ENCODE results near the gene MAGI2.
"Not testable (repeated sequence)": the region's sequence is repeated elsewhere in the genome, so short reads cannot be mapped to it uniquely, and the experiment has no call there.

MAGI2 gene

DNA sequence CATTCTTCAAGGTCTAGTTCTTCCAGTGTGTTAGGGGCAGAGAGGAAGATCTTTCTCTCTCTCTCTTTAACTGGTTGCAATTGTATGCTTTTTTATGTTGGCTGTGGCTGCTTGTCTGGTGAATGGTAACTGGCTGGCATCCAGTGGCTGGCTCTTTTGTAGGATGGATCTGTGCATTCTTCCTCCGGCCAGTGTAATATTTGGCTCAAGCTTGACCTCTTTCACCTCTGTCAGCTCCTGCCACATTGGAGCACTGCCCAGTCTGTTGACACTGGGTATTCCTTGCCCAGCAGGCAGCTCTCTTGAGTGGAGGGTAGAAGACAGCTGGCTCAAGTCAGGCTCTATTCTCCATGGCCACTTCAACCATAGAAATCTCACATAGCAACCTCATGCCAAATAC lies 1126.6 kb downstream of the MAGI2 start:
- no peak for DNase-seq

DNA sequence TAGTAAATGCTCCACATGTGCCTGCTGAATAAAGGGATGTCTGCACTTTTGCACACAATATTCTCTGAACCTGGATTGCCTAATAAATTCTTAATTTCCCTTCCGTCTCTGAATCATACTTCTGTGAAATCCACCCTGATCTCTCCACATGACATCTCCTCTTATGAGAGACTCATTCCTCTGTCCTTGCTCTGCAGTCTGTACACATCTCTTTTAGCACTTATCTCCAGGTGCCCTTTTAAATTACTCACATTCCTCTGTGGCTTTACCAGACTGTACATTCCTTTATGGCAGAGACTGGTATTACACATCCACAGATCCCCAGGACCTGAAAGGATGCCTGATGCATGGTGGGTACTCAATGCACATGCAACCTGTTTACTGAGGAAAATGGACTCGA lies 1127.3 kb downstream of the MAGI2 start:
- DNase-seq: no peak

DNA sequence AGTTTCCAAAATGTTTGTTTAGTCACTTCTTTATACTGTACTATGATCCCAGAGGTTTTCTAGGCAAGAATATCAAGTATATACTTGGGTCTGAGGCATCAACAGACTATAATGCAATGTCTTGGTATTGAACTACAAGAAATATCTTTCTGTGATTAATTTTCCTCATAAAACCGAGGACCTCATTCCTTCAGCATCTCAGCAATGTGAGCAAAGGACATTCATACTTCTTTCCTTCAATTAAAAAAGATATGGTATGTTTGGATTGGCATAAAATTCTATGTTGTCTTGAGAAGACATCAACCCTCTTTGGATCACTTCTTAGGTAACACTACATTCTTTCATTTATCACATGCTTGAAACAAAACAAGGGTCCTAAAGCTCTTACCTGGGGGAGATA lies 1130.3 kb downstream of the MAGI2 start:
- no peak for DNase-seq

DNA sequence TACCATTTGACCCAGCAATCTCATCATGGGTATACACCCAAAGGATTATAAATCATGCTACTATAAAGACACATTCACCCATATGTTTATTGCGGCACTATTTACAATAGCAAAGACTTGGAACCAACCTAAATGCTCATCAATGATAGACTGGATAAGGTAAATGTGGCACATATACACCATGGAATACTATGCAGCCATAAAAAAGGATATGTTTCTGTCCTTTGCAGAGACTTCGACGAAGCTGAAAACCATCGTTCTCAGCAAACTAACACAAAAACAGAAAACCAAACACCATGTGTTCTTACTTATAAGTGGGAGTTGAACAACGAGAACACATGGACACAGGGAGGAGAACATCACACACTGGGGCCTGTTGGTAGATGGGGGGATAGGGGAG lies 1131.2 kb downstream of the MAGI2 start:
- DNase-seq: not testable (repeated sequence)

DNA sequence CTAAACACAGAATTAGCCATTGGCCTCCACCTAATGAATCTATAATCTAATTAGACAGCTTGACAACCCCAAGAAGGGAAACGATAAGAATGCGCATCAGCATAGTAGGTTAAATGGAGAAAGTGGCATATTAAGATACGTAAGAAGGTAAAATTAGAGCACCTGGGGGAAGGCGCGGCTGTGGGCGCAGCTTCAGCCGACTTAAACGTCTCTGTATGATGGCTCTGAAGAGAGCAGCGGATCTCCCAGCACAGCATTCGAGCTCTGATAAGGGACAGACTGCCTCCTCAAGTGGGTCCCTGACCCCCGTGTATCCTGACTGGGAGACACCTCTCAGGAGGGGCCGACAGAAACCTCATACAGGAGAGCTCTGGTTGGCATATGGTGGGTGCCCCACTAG lies 1136.1 kb downstream of the MAGI2 start:
- no peak for DNase-seq

DNA sequence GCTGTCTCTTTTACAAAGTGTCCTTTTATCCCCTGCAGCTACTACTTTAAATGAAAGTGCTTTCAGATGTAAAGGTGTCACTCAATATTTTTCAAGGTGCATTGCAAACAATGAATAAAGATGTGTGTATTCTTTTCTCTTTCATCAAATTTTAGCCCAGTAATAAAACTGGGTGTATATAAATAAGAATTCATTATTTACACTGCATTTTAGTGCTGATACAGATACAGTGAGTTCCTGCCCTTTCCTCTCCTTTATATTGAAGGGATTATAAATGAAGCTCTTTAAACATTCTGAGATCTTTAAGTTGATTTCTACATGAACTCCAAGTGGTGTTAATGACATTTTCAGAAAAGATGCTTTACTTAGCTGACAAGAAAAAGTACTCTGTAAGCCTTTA lies 1137.4 kb downstream of the MAGI2 start:
- no peak for DNase-seq

DNA sequence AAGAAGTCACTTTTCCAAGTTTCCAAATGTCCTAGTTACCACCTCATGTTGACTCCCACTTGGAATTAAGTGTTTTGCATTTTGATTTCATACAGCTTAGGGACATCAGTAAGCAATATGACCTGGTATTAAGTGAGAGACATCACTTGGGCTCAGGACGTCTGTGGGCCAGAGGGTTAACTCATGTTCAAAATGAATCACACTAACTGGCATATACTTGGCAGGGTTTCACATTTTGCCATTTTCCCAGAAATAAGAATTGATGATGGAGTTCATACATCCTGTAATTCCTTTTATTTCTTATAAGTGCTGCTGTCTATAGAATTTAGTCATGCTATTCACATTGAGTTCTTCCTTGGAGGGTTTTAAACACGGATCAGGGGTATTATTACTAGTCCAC lies 1138.3 kb downstream of the MAGI2 start:
- DNase-seq: no peak

DNA sequence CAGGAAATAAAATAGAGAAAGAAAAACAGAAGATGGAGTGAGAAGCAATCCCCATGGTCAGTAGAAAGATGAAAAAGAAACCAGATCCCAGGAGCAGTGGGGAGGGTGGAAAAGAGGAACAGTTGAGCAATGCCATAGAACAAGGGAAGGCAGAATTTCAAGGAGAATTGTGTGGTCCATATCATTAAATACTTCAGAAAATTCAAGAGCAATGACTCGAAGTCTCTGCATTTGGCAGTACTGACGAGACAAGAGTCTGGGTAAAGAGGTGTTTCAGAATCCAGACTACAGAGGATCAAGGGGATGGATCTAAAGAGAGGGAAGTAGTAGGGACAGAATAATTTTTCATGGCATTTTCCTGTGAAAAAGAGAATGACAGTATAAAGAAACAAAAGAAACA lies 1142.3 kb downstream of the MAGI2 start:
- DNase-seq: no peak

DNA sequence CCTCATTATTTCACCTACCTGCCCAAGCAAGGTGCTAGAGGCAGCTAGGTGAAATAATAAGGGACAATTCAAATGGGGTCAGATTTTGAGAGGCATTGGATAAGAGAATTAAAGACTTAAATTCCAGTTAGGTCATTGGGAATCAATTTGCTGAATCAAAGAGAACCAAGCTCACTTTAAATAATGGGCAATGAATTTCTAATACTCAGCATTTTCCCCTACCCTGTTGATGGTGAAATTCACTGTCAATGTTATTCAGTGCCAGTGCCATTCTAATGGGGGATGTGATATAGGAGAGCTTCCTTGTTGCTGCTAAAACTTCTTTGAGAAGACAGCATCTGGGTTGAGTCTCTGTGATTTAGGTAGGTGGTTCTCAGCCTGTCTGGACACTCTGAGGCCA lies 1145.6 kb downstream of the MAGI2 start:
- DNase-seq: no peak

DNA sequence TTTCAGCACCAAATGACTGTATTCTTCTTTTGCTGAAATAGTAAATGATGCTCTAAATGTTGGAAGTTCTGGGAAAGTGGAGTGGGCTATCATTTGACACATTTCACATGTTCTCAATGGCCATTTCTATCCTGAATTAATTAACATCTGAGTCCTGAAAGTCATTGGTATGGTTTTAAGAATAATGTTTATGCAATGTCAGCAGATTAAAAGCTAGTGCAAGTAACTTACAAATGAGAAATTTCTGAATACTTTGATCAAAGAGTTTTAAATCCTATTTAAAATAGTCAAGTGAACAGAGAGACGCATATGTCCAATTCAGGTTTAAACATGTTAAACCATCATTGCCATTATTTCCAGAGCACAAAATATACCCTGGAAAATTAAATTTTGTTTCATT lies 1146.8 kb downstream of the MAGI2 start:
- DNase-seq: no peak

DNA sequence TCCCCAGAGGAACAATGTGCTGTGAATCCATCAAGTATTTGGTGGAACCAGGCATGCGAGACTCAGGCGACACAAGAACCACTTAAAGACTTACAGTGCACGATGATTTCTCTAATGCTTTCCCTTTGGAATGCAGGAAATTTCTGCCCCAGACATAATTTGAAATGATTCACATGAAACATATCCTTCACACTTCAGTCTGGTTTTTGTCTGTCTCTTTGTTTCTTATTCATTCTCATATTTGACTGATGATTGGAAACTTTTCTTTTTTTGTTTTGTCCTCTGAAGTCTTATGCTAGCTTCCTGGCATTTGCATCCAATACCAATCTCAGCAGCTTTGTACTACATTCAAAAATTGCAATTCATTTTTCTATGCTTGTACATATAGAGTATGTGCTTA lies 1152.1 kb downstream of the MAGI2 start:
- no peak for DNase-seq

DNA sequence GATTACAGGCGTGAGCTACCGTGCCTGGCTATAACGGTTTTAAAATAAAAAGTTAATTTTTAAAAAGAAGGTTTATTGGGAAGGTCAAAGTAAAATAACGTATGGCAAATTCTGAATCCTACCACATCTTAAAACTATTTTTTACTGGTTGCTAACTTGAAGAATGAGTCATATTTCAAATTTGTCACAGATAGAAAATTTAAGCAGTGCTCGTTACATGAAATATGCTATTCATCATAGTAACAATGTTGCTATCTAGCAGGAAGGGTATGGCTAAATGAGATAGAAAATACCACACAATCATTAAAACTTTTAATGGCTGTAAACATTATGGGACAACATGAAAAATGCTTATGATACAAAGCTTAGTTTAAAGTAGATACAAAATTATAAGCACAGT lies 1154.4 kb downstream of the MAGI2 start:
- DNase-seq: no peak

DNA sequence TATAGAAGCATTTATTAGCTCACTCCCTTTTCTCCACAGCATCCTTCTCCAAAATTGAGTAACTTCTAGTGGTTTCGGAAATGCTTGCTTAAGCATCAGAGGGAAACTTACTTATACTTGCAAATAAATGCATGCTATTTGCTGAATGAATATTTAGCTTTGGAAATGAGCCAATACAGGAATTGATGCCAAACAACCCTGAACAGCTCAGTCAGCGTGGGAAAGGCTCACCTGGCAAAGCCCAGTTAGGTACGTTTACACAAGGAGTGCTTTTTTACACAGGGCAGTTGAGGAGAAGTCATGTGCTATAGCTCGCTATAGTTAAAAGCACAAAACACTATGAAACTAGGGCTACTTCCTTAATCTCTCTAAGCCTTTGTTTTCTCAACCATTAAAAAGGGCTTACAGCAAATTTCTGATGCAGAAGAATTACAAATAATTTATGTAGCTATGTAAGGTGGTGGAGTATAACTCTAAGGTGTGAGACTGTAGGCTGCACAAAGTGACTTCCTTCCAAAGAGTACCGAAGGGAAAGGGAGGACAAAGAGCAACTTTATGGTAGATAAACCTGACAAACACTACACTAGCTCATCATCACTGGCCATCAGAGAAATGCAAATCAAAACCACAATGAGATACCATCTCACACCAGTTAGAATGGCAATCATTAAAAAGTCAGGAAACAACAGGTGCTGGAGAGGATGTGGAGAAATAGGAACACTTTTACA lies 1156.7 kb downstream of the MAGI2 start:
- no peak for DNase-seq

DNA sequence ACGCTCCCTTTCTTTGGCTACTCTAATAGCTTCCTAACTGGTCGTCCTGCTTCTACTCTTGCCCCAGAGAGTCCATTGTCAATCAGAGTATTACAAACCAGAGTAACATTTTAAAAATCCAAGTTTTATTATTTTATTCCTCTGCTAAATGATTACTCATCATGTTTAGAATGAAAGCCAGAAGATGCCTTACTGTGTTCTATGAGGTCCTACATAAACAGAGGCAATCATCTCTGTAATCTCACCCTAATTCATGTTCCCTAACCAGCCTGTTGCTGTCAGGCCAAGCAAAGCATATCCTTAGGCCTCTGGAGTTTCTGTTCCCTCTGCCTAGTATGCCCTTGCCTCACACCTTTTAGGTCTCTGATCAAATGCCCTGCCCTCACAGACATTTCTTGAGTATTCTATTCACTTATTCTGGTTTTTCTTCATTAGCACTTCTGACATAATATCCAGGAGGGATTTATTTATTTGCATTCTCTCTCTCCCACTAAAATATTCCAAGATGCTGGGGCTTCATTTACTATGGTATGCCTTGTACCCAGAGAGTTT lies 1157.3 kb downstream of the MAGI2 start:
- DNase-seq: no peak

DNA sequence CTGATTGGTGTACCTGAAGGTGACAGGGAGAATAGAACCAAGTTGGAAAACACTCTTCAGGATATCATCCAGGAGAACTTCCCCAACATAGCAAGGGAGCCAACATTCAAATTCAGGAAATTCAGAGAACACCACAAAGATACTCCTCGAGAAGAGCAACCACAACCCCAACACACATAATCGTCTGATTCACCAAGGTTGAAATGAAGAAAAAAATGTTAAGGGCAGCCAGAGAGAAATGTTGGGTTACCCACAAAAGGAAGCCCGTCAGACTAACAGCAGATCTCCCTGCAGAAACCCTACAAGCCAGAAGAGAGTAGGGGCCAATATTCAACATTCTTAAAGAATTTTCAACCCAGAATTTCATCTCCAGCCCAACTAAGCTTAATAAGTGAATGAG lies 1164.0 kb downstream of the MAGI2 start:
- not testable (repeated sequence) for DNase-seq

DNA sequence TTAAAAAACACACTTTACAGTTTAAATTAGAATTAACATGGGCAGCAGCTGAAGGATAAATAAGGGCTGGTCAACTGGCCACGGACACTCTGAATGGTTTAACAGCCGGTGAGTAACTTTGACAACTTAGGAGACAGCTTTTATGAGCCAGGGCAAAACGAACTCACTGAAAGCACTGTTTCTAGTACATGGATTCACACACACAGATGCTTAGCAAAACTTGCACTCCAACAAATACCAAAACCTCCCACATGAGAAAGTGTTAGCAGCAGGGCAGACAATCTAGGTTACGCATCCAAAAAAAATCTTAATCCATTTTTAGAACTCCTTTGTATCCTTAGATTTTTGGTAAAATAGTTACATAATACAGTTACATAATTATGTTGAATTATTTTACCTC lies 1168.5 kb downstream of the MAGI2 start:
- DNase-seq: no peak

DNA sequence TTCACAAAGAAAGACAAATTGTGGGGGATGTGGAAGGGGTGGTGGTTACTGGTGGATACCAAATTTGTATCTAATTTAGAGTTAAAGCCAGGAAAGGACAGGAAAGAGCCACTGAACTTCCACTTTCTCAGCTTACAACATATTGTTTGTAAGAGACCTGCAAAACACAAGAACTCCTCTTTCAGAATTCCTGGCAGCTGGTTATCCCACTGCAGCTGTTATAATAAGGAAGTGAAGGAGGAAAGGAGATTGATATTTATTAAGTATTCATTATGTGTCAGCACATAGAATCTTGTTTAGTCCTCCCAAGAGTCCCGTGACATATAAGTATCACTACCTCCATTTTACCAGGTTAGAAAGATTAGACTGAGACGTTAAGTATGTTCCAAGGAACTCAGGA lies 1173.2 kb downstream of the MAGI2 start:
- no peak for DNase-seq

DNA sequence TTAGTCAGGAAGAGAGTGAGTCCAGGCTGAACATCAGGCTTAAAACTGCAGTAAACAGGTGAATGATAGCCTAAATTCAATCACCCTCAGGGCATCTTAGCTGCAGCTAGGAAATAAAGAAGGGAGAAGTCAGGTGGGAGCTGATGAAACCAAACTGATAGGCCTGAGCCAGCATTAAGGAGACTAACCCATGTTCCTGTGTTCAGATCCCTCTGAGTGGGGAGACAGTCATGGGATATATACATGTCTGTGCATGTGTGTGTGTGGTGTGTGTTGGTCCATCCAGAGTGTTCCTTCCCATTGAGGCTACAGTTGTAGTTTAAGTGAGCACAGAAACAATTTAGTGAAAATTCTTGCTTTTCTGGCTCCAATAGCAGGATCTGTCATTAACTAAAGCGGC lies 1174.0 kb downstream of the MAGI2 start:
- no peak for DNase-seq

DNA sequence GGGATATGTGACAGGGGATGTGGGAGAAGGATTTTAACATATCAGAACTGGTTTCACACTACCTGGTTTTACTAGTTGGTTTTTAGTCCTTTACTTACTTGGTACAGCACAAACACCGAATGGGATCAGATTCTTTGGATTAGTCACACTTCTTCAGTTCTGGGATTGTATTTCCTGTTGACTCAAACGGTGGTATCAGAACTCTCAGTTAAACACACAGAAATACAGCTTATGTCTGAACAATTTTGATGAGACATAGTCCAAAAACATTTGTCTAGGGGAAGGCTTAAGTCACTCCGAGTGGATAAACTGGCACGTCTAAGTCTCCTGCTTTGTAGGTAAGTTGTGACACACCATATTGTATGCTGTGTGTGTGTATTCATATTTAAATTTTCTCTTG lies 1174.4 kb downstream of the MAGI2 start:
- DNase-seq: no peak

DNA sequence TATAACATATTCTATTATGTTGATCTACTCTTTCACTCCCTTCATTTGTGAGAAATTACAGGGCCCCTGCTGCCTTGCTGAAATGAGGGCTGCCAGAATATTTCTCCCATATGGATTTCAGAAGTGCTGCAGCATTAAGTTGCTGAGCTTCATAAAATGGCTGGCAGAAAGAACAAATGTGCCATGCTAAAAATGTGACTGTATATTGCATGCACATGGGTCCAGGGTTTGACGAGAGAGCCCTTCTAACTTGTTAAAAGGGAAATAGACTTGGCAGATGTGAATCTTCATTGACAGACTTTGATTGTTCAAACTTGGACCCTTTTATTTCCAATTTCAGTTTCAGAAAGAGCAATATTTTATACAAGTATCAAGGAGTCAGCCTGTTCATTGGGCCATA lies 1186.3 kb downstream of the MAGI2 start:
- DNase-seq: no peak

DNA sequence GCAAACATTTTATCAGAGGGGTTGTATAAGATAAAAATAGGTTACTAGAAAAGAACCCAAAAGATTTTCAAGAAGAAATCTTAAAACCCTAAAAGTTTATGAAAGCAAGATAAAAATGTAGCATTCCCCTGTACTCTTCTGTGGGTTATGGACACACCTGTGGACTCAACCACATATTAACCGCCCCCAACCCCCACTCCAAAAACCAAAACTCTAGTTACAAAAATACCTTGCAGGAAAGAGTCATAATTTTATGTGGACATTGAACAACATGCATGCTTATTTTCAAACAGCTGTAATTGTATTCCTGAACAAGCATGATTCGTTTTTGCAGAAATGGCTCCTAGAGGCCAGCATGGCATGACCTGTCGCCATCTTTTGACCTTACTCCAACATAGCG lies 1188.0 kb downstream of the MAGI2 start:
- DNase-seq: no peak

DNA sequence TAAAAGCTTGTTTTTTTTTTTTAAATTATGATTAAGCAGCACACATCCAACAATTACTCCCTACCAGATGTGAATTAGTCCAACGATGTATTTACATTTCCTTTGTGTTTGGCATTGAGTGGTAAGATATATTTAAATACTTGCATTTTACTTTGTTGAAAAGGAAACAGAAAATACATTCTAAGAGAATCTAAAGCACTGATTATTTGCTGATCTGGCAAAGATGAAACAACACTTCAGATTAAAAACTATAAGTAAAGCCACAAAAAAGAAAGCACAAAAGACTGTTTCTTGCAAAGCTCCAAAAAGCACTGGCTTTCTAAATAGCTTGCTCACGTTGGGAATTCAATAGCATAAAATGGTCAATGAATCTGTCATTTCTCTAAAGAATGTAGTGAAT lies 1188.4 kb downstream of the MAGI2 start:
- no peak for DNase-seq

DNA sequence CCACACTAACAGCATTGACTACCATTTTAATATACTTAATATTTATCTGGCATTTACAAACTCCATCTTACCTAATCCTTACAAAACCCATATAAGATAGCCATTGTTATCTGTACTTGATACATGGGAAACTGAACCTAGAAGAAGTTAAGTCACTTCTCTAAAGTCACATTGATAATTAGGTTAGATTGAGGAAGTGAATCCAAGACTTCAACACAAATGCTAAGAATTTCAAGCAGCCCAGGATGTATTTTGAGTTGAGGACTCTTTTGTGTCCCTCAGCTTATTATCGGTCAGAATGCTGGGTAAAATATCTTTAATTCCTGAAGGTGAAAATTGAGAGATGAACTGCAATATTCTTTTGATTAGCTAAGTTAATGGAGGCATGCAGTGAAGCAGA lies 1189.4 kb downstream of the MAGI2 start:
- DNase-seq: no peak

DNA sequence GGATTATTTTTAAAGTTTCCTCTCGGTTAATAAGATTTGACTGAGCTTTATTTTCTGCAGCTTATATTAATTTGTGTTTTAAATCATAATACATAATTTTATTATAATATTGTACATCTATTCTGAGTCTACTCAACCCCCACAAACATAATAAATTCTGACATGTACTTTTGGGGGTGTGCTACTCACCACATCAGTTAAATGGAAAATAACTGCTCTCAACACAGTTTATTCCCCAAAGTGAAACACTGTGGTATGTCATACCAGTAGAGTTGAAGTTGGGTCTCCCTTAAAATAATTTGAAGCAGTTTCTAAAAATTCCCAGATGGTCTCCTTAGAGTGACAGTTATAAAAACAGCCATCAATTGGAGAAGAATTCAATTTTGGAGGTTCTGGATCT lies 1191.7 kb downstream of the MAGI2 start:
- DNase-seq: no peak

DNA sequence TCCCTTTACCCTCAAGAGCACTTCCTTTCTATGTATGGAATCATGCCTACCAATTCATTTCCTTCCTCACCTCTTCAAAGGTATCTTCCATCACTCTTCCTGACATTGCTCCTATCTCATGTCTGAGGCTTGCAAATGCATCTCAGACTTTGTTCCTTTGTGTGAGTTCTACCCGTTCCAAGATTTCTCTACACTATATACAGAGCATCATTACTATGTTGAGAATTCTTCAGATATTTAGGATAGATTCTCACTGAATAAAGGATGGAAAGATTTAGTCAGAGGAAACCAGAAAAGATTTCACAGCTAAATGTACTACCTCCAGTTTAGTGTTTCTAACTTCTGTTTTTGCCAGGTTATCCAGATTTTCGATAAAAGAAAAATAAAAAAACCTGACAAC lies 1192.2 kb downstream of the MAGI2 start:
- DNase-seq: no peak

Data from activated CD4-positive, alpha-beta T cell treated with anti-CD3 and anti-CD28 coated beads, Interleukin-2, Interleukin-6, amounts not matched to agents 100 ng/mL and 50 ng/mL, durations not matched to agents 16 hours and 8 hours (primary cell).